Immature natural killer cell (primary cell): Measurements from ENCODE around the gene COMMD4. TPM values are rescaled to one million over a fixed set of nuclear protein-coding genes. Genes with fewer than 3 reads are reported as not detected.

Experiments used
- polyA plus RNA-seq, 3 donors: library from polyadenylated mRNA; unstranded; fragments of 300-500 nt; fragmentation: Illumina TruSeq; gene quantifications; one replicate each; pipeline ENCODE4 v1.2.3, GENCODE V29; 2021

COMMD4 gene
- polyA plus RNA-seq, 3 donors from 2014 or later = 83.4 to 103 (median 94.4) TPM

Other genes starting within 250 kb of the COMMD4 start
- 10 to 100 TPM in 1 of 3 donors, 1 to 10 TPM in 2; 3.8 to 14.0 (median 4.7) TPM for gene C15orf39, start 134.2 kb upstream of the COMMD4 start, polyA plus RNA-seq
- not detected for gene GOLGA6C, start 77.7 kb upstream of the COMMD4 start, polyA plus RNA-seq
- not detected for gene GOLGA6D, start 53.2 kb upstream of the COMMD4 start, polyA plus RNA-seq
- gene NEIL1, start 11.0 kb downstream of the COMMD4 start, polyA plus RNA-seq = 10 to 100 TPM; 20.7 to 23.8 (median 22.4) TPM
- gene MAN2C1, start 32.5 kb downstream of the COMMD4 start, polyA plus RNA-seq = 10 to 100 TPM; 25.6 to 50.8 (median 30.1) TPM
- 10 to 100 TPM in 2 of 3 donors, 1 to 10 TPM in 1; 8.6 to 21.2 (median 10.3) TPM for gene SIN3A, start 115.6 kb downstream of the COMMD4 start, polyA plus RNA-seq
- 10 to 100 TPM; 22.6 to 34.6 (median 31.2) TPM for gene PTPN9, start 243.3 kb downstream of the COMMD4 start, polyA plus RNA-seq